Chondrocyte (in vitro differentiated cells): ENCODE measurements around the gene LGALS8. TPM values are rescaled to one million over a fixed set of nuclear protein-coding genes. Genes with fewer than 3 reads are reported as not detected.

ENCODE experiments used
- DNase-seq: peaks from one replicate; pipeline ENCODE4 v3.0.0; 2021; ENCODE audit warnings: mixed read lengths, low spot score
- H3K27ac Mint-ChIP-seq: one replicate; pipeline ENCODE4 v1.8.0; 2021; ENCODE audit warnings: mild to moderate bottlenecking, moderate library complexity, mixed read lengths; ENCODE audit not compliant: unreplicated experiment
- H3K27me3 Mint-ChIP-seq: 2 replicates; pipeline ENCODE4 v1.8.0; 2021; ENCODE audit warnings: low read depth, mixed read lengths
- H3K36me3 Mint-ChIP-seq: 2 replicates; pipeline ENCODE4 v1.8.0; 2021; ENCODE audit warnings: low read depth, mixed read lengths
- H3K4me1 Mint-ChIP-seq: 2 replicates; pipeline ENCODE4 v1.8.0; 2021; ENCODE audit warnings: low read depth, mild to moderate bottlenecking, mixed read lengths
- H3K4me3 Mint-ChIP-seq: one replicate; pipeline ENCODE4 v1.8.0; 2021; ENCODE audit warnings: mild to moderate bottlenecking, moderate library complexity, mixed read lengths; ENCODE audit not compliant: unreplicated experiment
- H3K9me3 Mint-ChIP-seq: 2 replicates; pipeline ENCODE4 v1.8.0; 2021; ENCODE audit warnings: low read depth, mixed read lengths
- CTCF ChIP-seq: fragments of 200-600 bp; sonication (generic); IDR thresholded peaks from 2 replicates; pipeline ENCODE4 v1.5.0; 2021; ENCODE audit warnings: antibody characterized with exemption, mild to moderate bottlenecking, moderate library complexity
- total RNA-seq: library from RNA; stranded (reverse); gene quantifications from 3 replicates; pipeline ENCODE4 v1.2.1, GENCODE V29; 2021

The LGALS8 gene
- total RNA-seq, 1 donor from 2014 or later: 37.8 TPM

DNA sequence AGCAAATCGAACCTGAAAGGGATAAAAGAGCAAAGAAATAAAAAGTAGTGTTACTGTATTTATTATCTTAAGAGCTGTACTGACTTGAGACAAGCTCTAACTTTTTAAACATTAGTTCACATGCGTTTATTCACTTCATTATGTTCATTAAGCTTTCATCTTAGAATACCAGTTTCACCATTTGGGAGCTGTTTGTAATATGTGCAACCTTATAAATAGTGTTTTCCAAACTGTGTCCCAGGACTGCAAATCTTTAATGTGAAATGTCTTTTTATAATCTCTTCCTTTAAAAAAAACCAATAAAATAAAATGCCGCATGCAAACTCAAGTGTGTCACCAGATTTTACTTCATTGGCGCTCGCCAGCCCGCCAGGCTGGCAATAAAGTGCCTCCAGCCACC, 28.3 kb downstream of the LGALS8 start:
- H3K36me3 Mint-ChIP-seq: peaks cover 51% of the 10 kb centered on the region
- H3K4me3 Mint-ChIP-seq: no peak overlapping the region
- no peak for TF ChIP-seq CTCF
- peaks cover 9% of the 10 kb centered on the region for H3K4me1 Mint-ChIP-seq
- no peak overlapping the region for H3K27ac Mint-ChIP-seq
- DNase-seq: no peak
- H3K9me3 Mint-ChIP-seq: no peaks in the 10 kb centered on the region
- H3K27me3 Mint-ChIP-seq: no peaks in the 10 kb centered on the region

GRCh38 chr1:236552901-236553300, 29.1 kb downstream of the LGALS8 start:
- TF ChIP-seq CTCF: no peak
- Mint-ChIP-seq H3K27ac (no peak overlapping the region), H3K27me3 (no peaks in the 10 kb centered on the region), H3K4me1 (peaks cover 9% of the 10 kb centered on the region), H3K4me3 (no peak overlapping the region), H3K36me3 (peaks cover 50% of the 10 kb centered on the region), H3K9me3 (no peaks in the 10 kb centered on the region)
- no peak for DNase-seq

GRCh38 chr1:236553370-236553769, 29.6 kb downstream of the LGALS8 start:
- peaks cover 55% of the 10 kb centered on the region for H3K36me3 Mint-ChIP-seq
- H3K27ac Mint-ChIP-seq: no peak overlapping the region
- H3K4me1 Mint-ChIP-seq: peaks cover 9% of the 10 kb centered on the region
- no peaks in the 10 kb centered on the region for H3K27me3 Mint-ChIP-seq
- TF ChIP-seq CTCF: no peak
- no peaks in the 10 kb centered on the region for H3K9me3 Mint-ChIP-seq
- no peak overlapping the region for H3K4me3 Mint-ChIP-seq
- DNase-seq: no peak

DNA sequence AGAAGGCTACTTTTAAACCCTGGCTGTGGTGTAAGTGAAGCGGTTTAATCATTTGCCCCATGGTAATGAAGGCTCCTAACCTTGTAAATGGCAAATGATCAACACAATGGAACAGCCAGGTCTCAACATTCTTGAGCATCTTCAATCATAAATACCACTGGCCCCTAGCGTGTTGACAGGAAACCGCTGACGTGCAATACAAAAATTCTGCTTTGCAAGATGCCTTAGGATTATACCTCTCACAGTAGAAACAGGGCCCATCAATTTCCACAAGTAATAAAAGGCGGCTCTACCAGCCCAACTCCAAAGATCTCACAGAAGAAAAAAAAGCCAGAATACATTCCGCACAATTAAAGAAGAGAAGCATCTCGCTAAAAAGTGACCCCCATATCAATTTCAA, 32.8 kb downstream of the LGALS8 start:
- peaks cover 3% of the 10 kb centered on the region for H3K4me1 Mint-ChIP-seq
- no peak overlapping the region for H3K27ac Mint-ChIP-seq
- H3K36me3 Mint-ChIP-seq: peaks cover 41% of the 10 kb centered on the region
- H3K9me3 Mint-ChIP-seq: no peaks in the 10 kb centered on the region
- no peak for DNase-seq
- H3K27me3 Mint-ChIP-seq: no peaks in the 10 kb centered on the region
- no peak for TF ChIP-seq CTCF
- no peak overlapping the region for H3K4me3 Mint-ChIP-seq

- Mint-ChIP-seq H3K9me3 (no peaks in the 10 kb centered on the region), H3K27ac (no peak overlapping the region), H3K4me3 (no peak overlapping the region), H3K27me3 (no peaks in the 10 kb centered on the region), H3K36me3 (peaks cover 35% of the 10 kb centered on the region), H3K4me1 (peaks cover under 1% of the 10 kb centered on the region)
- TF ChIP-seq CTCF: no peak
- DNase-seq: no peak
Measured at GRCh38 chr1:236558081-236558480, 34.3 kb downstream of the LGALS8 start.
